Muscle of leg (tissue), 11 donors: ENCODE measurements around the gene RNASE12. TPM values are rescaled to one million over a fixed set of nuclear protein-coding genes. Genes with fewer than 3 reads are reported as not detected.

Experiments
- DNase-seq: peaks from one replicate; pipeline ENCODE4 v3.0.0; 2013
- H3K27ac ChIP-seq: one replicate; pipeline ENCODE4 v1.5.1; 2013; ENCODE audit warnings: mild to moderate bottlenecking, low read length, control low read depth
- H3K27me3 ChIP-seq: one replicate; pipeline ENCODE4 v1.6.1; 2013; ENCODE audit warnings: low read length; ENCODE audit not compliant: control insufficient read depth, insufficient read depth
- H3K36me3 ChIP-seq: one replicate; pipeline ENCODE4 v1.6.1; 2013; ENCODE audit warnings: low read length; ENCODE audit not compliant: control insufficient read depth, insufficient read depth
- H3K4me1 ChIP-seq: one replicate; pipeline ENCODE4 v1.6.1; 2013; ENCODE audit warnings: low read length; ENCODE audit not compliant: control insufficient read depth, insufficient read depth
- H3K4me3 ChIP-seq: one replicate; pipeline ENCODE4 v1.5.1; 2013; ENCODE audit warnings: low read length, control low read depth
- H3K9me3 ChIP-seq: replicated peaks from 2 replicates; pipeline ENCODE4 v1.6.1; 2013; ENCODE audit warnings: low read depth, low read length; ENCODE audit not compliant: control insufficient read depth
- WGBS: methylation state at CpG from one replicate; pipeline ENCODE4 v1.1.5; 2013; ENCODE audit warnings: missing lambda C conversion rate; ENCODE audit not compliant: insufficient coverage; 5-methylcytosine and 5-hydroxymethylcytosine counted together
- polyA plus RNA-seq, 8 donors: library from polyadenylated mRNA; unstranded; fragments of 120-200 nt; gene quantifications; one replicate each; pipeline versions ENCODE4 v1.2.1 to v1.2.3, GENCODE V29; 2013; ENCODE audit warnings: inconsistent platforms in 1 of 8, low replicate concordance in 1 of 8; ENCODE audit not compliant: insufficient read length in 8 of 8, insufficient read depth in 1 of 8
- total RNA-seq: library from RNA; stranded (reverse); fragments of 120-200 nt; gene quantifications from one replicate; pipeline ENCODE4 v1.2.4, GENCODE V29; 2013

The RNASE12 gene
- total and polyA plus RNA-seq, 9 donors, result not detected

DNA sequence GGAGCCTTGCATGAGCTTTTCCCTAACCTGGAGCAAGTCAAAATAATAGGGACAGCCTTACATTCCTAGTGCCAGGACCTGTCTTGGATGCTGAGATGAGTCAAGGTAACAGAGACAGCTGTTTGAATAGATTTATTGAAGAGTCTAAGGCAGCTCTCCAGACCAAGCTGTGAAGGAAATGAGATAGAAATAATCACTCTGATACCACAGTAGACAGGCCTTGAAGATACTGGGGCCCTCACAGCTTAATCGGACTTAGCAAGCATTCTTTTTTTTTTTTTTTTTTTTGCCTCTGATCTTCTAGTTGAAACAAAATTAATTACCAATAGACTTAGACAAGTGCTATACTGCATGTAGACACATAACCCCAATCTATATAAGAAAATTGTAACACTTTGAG lies 27.2 kb downstream of the RNASE12 start:
- no peaks in the 10 kb centered on the region for H3K27me3 ChIP-seq
- no CpG with 5 or more reads among the region's 1 CpG for WGBS
- peaks cover 7% of the 10 kb centered on the region for H3K9me3 ChIP-seq
- no peak for DNase-seq
- H3K4me3 ChIP-seq, result no peak overlapping the region
- H3K27ac ChIP-seq, result no peak overlapping the region
- H3K4me1 ChIP-seq, result no peaks in the 10 kb centered on the region
- H3K36me3 ChIP-seq, result no peaks in the 10 kb centered on the region

DNA sequence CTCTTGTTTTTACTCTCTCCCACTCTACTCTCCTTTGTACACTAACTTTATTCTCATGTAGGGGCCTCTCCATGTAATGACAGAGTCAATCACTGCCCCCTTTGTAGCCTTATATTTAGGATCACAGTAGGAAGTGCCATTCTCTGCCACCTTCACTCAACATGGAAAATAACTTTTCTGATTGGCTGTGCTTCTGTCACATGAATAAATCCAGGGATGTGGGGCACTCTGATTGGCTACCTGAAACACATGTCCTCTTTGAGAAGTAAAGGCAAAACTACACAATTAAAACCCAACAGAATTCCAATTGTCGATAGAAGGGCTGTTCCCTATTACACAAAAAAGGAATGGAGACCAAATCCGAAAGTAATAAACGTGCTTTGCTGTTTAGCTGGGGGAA lies 30.2 kb downstream of the RNASE12 start, which contains the start of gene RNASE9:
Gene RNASE9 (minus strand): TSS at position 87 of the 400 bp plus-strand sequence.
- no peaks in the 10 kb centered on the region for H3K9me3 ChIP-seq
- H3K27me3 ChIP-seq, result no peaks in the 10 kb centered on the region
- H3K4me3 ChIP-seq, result no peak within 1 kb of the TSS
- WGBS, result no CpG with 5 or more reads among the region's 3 CpGs
- DNase-seq, result no peak
- no peaks in the 10 kb centered on the region for H3K36me3 ChIP-seq
- H3K4me1 ChIP-seq, result no peaks in the 10 kb centered on the region
- H3K27ac ChIP-seq, result no peak within 1 kb of the TSS

DNA sequence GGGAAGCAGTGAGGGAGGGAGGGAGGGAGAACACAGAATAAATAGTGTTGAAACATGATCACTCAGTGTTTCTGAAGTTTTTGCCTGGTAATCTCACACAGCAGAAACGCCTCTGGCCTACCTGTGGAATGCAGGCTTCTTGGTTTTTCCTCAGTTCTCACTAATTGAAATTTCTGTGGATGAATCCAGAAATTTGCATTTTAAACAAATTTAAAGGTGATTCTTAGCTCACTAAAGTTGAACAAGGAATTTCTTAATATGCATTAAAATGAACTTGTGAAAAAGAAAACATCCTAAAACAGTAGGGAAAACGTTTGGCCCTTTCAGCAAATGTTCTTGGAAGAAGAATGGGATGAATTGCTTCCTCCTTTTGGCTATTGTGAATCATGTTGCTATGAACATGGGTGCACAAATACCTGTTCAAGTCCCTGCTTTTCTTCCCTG lies 31.7 kb downstream of the RNASE12 start:
- Histone ChIP-seq H3K4me1 (no peaks in the 10 kb centered on the region), H3K27ac (no peak overlapping the region), H3K9me3 (no peaks in the 10 kb centered on the region), H3K27me3 (no peaks in the 10 kb centered on the region), H3K36me3 (no peaks in the 10 kb centered on the region), H3K4me3 (no peak overlapping the region)
- DNase-seq, result no peak
- 20% methylated on average over 1 of the region's 2 CpGs for WGBS

DNA sequence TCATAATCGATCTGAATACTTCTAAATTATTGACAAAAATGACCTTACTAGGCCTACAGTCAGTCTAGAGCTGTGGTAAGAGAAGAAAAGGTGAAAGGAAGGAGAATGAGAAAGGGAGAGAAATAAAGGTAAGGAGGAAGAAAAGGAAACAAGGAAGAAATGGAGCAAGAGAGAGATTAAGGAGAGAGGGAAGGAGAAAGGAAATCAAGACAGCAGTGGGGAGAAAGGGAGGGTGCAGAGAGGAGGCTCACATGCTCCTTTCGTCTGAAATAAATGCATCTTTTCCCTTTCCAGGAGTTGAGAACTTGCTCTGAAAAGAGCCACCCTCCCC lies 34.0 kb downstream of the RNASE12 start:
- WGBS, result no CpG with 5 or more reads among the region's 2 CpGs
- Histone ChIP-seq H3K27ac (no peak overlapping the region), H3K4me3 (no peak overlapping the region), H3K4me1 (no peaks in the 10 kb centered on the region), H3K27me3 (no peaks in the 10 kb centered on the region), H3K9me3 (no peaks in the 10 kb centered on the region), H3K36me3 (no peaks in the 10 kb centered on the region)
- no peak for DNase-seq

DNA sequence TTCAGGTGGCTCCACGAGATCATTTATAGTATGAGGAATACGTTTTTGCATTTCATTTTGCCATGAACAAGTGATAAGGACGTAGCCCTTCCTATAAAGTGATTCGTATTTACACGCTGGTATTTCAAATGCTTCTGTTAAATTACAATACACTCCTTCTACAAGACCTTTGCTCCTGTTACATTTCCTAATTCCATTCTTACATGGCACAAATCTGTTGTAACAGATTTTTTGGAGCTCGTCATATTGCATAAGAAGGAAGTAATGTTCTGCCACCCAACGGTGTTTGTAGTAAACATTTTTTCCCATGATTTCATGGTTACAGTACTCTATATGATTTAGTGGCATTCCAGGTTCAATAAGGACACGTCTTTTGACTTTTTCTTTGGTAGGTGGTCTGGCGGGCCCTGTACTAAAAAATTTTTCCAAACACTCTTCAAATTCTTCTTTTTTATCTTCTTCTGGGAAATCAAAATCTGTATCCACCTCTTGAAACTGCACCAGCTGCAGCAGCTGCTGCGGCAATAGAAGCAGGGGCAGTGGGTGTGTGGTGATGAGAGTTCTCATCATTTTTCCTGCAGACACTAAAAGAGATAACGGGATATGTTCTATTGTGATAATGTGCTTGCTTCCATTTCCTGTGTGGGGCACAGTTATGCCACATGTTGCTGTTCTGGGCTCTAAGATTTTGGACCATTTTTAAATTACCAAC lies 34.5 kb downstream of the RNASE12 start:
- Histone ChIP-seq H3K4me3 (no peak overlapping the region), H3K27ac (no peak overlapping the region), H3K36me3 (no peaks in the 10 kb centered on the region), H3K27me3 (no peaks in the 10 kb centered on the region), H3K4me1 (no peaks in the 10 kb centered on the region), H3K9me3 (no peaks in the 10 kb centered on the region)
- DNase-seq, result no peak
- WGBS, result no CpG with 5 or more reads among the region's 11 CpGs

DNA sequence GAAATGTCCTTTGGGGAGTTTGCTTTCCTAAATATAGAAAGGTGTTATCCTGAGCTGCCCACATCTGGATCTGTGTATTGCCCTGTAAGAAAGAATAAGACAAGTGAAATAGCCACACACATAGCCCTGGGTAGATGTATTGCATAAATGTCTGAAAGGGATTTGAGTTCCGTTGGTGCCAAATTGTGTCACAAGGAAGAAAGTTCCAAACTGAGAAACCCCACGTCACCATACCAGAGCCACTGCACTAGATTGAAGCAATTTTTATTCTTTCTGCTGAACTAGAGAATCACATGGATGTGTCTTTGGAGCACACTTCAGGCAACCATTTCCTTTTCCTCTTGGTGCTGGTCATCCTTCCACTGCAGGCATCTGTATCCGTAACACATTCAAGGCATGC lies 35.3 kb downstream of the RNASE12 start:
- Histone ChIP-seq H3K4me1 (no peaks in the 10 kb centered on the region), H3K9me3 (no peaks in the 10 kb centered on the region)
- no CpG with 5 or more reads among the region's 3 CpGs for WGBS

DNA sequence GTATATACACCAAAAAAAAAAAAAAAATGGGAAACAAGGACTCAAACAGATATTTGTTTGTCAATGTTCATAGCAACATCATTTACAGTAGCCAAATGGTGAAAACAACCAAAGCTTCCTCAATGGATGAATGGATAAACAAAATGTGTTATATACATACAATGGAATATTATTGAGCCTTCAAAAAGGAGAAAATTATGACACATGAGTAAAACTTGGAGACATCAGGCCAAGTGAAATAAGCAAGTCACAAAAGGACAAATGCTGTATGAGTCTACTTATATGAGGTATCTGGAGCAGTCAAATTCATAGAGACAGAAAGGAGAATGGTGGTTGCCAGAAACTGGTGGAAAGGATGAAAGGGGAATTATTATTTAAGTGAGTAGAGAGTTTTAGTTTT lies 38.2 kb downstream of the RNASE12 start:
- Histone ChIP-seq H3K27me3 (no peaks in the 10 kb centered on the region), H3K4me3 (no peak overlapping the region), H3K9me3 (no peaks in the 10 kb centered on the region), H3K27ac (no peak overlapping the region), H3K4me1 (no peaks in the 10 kb centered on the region), H3K36me3 (no peaks in the 10 kb centered on the region)
- DNase-seq, result no peak

More for the DNA sequence above, 35.3 kb downstream of the RNASE12 start:
- Histone ChIP-seq H3K36me3 (no peaks in the 10 kb centered on the region), H3K27ac (no peak overlapping the region), H3K27me3 (no peaks in the 10 kb centered on the region), H3K4me3 (no peak overlapping the region)
- DNase-seq, result no peak

DNA sequence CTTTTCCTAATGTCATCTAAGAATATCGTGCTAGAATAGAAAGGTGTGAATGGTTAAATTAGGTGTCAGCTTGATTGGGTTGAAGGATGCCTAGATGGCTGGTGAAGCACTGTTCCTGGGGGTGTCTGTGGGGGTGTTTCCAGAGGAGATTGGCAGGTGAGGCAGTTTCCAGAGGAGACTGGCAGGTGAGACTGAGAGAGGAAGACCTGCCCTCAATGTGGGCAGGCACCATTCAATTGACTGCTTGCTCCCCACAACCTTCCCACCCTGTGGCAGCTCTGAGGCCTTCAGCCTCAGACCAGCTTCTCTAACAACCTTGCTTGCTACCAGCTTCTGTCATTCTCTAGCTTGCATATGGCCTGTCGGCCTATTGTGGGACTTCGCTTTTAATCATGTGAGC lies 39.6 kb downstream of the RNASE12 start:
- Histone ChIP-seq H3K4me3 (no peak overlapping the region), H3K9me3 (no peaks in the 10 kb centered on the region), H3K27me3 (no peaks in the 10 kb centered on the region), H3K4me1 (no peaks in the 10 kb centered on the region), H3K36me3 (no peaks in the 10 kb centered on the region), H3K27ac (no peak overlapping the region)
- DNase-seq, result no peak
- WGBS, result 88% methylated on average over 1 of the region's 3 CpGs

DNA sequence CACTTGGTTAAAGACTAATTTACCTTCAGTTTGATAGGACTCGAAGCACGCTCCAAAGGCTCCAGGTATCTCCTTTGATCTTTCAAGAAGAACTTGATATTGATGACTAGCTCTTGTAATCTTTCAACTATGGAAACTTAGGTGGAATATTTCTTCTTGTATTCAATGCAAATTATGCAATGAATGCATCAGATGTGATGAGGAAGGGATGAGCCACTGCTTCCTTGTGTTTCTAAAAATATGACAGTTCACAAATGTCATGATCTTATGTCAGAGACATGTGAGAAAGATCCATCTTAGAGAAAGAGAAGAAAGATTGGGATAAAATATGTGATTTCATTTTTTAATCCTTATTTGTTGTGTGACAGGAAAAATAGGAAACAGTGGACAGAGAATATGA lies 40.2 kb downstream of the RNASE12 start:
- Histone ChIP-seq H3K4me3 (no peak overlapping the region), H3K27ac (no peak overlapping the region), H3K27me3 (no peaks in the 10 kb centered on the region), H3K9me3 (no peaks in the 10 kb centered on the region), H3K4me1 (no peaks in the 10 kb centered on the region), H3K36me3 (no peaks in the 10 kb centered on the region)
- no peak for DNase-seq
- WGBS, result no CpG with 5 or more reads among the region's 2 CpGs

DNA sequence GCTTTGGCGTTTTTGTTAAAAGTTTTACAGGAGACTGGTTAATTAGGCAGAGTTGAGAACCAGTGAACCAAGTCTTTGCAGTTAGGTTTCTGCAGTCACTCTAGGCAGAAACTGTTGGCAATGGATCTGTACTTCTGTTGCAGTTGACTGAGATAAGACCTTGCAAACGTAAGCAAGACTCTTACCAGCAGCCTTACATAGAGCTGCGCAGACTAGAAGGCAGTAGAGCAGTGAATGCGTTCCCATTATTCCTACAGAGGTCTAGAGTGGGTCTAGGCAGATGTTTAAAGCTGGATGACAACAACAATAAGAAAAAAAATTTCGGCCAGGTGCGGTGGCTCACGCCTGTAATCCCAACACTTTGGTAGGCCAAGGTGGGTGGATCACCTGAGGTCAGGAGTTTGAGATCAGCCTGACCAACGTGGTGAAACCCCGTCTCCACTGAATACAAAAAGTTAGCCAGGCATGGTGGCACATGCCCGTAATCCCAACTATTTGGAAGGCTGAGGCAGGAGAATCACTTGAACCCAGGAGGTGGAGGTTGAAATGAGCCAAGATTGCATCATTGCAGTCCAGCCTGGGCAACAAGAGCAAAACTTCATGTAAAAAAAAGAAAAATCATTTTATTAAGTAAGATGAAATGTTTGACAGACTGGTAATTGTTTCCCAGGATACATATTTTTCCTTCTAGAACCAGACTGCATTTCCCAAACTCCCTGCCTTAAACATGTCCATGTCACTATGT lies 42.6 kb downstream of the RNASE12 start:
- Histone ChIP-seq H3K4me3 (no peak overlapping the region), H3K27me3 (no peaks in the 10 kb centered on the region), H3K9me3 (no peaks in the 10 kb centered on the region), H3K36me3 (no peaks in the 10 kb centered on the region), H3K4me1 (no peaks in the 10 kb centered on the region), H3K27ac (no peak overlapping the region)
- no peak for DNase-seq
- 86% methylated on average over 8 of the region's 10 CpGs for WGBS
